Stimulated activated CD8-positive, alpha-beta memory T cell treated with anti-CD3 and anti-CD28 coated beads, Interleukin-4, amount 100 ng/mL, for 24 hours (primary cell): Measurements from ENCODE around the gene KIFC1.
"Not testable (repeated sequence)": the region's sequence is repeated elsewhere in the genome, so short reads cannot be mapped to it uniquely, and the experiment has no call there.

Source experiments
- DNase-seq: peaks from one replicate; pipeline ENCODE4 v3.0.0-alpha.2; 2020; ENCODE audit warnings: low read depth

Gene KIFC1

GRCh38 chr6:33391278-33391921, at the start of gene KIFC1:
Gene KIFC1, plus strand, starts transcription at chr6:33391823. Its CDS starts 163 bp downstream, at chr6:33391986.
- peak; percentile 98 for DNase-seq

DNA sequence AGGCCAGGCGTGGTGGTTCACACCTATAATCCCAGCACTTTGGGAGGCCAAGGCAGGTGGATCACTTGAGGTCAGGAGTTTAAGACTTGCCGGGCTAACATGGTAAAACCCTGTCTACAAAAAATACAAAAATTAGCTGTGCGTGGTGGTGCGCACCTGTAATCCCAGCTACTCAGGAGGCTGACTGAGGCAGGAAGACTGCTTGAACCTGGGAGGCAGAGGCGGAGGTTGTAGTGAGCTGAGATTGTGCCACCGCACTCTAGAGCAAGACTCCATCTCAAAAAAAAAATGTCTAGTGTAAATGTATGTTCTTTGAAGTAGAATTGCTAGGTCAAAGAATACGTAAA, 48.0 kb upstream of the KIFC1 start:
- not testable (repeated sequence) for DNase-seq

DNA sequence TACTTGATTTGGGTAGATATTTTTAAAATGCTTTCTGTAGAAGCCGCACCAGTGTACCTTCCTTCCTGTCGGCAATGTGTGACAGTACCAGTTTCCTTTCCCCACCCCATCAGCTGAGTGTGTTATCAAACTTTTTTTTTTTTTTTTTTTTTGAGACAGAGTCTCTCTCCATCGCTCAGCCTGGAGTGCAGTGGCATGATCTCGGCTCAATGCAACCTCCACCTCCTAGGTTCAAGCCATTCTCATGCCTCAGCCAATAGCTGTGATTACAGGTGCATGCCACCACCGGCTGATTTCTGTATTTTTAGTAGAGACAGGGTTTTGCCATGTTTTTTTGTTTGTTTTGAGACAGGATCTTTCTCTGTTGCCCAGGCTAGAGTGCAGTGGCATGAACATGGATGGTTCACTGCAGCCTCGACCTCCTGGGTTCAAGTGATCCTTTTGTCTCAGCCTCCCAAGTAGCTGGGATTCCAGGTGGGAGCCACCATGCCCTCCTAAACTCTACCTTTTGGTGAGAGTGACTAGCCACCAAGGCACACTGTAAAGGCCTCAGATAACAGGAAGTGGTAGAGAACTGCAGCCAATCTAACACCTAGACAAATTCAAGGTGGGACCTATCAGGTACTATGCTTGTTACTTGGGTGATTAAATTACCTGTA, 47.5 kb upstream of the KIFC1 start:
- DNase-seq = no peak

DNA sequence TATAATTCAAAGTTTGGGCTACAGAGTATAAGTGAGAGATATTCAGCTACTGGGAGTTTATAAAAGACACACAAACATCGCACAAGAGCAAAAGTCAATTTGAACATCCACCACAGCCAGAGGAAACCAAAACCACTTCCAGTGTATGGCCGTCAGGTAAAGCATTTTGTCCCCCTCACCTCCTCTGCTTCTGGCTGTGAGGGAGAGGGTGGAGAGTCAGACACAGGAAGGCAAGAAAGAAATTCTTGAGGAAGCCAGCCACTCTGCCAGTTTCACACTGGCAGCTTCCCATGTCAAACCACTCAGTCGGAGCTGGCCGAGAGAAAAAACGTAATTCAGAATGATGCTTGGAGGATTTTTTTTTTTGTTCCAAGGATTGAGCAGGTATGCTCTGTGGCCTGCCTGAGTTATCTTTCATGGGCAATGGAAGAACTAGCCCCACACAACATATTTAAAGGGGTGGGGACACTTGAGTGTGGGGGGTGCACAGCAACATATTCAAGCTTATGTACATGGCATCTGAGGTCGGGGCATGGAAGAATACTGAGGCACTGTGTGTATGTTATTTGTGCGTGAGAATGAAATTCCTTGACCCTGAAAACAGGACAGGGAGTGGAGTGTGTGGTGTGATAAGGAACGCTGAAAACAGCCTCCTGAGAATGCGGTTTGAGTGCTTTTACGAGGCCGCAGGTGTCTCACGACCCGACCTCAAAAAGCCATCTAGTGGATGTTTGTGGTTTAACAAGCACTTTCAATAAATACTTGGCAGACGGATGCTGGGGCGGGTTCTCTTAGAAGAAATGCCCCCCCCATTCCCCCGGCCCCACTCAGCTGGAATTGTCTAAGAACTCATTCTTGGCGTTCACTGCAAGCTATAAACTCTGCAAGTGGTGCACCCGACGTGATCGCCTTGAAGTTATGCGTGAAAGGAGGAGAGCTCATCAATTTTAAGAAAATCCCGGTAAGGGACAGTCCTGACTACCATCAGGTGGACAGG, 46.6 kb upstream of the KIFC1 start:
- DNase-seq = peak; percentile 45

DNA sequence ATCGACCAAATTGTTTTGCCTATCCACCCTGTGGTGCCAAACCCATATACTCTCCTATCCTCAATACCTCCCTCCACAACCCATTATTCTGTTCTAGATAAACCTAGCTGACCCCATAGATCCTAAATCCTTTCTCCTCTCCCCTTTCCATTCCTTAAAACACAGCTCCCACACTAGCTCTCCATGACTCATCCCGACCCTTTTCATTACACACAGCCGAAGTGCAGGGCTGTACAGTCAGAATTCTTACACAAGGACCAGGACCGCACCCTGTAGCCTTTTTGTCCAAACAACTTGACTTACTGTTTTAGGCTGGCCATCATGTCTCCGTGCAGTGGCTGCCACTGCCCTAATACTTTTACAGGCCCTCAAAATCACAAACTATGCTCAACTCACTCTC, 44.7 kb upstream of the KIFC1 start:
- not testable (repeated sequence) for DNase-seq

DNA sequence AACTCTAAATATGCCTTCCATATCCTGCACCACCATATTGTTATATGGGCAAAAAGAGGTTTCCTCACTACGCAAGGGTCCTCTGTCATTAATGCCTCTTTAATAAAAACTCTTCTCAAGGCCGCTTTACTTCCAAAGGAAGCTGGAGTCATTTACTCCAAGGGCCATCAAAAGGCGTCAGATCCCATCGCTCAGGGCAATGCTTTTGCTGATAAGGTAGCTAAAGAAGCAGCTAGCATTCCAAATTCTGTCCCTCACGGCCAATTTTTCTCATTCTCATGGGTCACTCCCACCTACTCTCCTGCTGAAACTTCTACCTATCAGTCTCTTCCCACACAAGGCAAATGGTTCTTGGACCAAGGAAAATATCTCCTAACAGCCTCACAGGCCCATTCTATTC, 43.8 kb upstream of the KIFC1 start:
- no peak for DNase-seq

DNA sequence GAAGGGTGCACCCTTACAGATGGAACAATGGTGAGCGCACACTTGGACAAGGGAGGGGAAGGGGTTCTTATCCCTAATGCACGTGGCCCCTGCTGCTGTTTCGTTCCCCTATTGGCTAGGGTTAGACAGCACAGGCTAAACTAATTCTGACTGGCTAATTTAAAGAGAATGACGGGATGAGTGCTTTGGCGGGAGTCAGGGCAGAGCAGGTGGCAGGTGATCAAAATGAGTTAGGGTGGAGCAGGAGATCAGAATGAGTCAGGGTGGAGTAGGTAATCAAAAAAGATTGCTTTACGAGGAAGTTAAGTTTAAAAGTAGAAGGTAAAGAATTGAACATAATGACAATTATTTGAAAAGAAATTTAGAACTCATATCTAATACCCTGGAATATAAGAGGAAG, 35.8 kb upstream of the KIFC1 start:
- not testable (repeated sequence) for DNase-seq

DNA sequence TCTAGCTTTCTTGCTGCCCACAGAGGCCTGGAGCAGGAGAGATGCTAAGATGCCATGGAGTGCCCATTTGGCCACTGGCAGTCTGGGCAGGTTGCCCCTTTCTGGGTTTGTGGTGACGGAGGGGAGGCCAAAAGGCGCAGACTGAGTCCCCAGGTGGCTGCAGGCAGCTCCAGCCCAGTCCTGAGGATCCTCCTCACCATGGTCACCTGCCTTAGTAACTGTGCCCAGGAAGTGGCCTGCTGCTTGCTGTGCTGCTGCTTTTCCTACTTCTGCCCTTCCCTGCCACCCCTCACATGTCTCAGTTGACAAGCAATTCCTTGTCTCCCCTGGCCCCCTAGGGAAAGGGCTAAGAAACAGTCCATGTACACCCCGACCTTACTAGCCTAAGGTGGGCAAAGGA, 35.3 kb upstream of the KIFC1 start:
- DNase-seq = no peak

DNA sequence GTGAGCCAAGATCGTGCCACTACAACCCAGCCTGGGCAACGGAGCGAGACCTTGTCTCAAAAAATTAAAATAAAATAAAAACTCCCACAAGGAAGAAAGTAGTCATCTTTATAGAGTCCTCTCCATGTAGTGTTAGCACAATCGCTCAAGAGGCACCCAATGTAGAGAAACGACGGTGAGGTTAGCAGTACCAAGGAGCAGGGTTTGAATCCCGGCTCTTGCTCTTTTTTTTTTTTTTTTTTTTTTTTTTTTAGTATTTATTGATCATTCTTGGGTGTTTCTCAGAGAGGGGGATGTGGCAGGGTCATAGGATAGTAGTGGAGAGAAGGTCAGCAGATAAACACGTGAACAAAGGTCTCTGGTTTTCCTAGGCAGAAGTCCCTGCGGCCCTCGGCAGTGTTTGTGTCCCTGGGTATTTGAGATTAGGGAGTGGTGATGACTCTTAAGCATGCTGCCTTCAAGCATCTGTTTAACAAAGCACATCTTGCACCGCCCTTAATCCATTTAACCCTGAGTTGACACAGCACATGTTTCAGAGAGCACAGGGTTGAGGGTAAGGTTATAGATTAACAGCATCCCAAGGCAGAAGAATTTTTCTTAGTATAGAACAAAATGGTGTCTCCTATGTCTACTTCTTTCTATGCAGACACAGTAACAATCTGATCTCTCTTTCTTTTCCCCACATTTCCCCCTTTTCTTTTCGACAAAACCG, 34.3 kb upstream of the KIFC1 start:
- not testable (repeated sequence) for DNase-seq

- no peak for DNase-seq
Observed at GRCh38 chr6:33359331-33359730, 32.3 kb upstream of the KIFC1 start.

- not testable (repeated sequence) for DNase-seq
Observed at GRCh38 chr6:33363486-33363885, 28.1 kb upstream of the KIFC1 start.

- DNase-seq = not testable (repeated sequence)
Observed at GRCh38 chr6:33364475-33365205, 27.0 kb upstream of the KIFC1 start.

- DNase-seq = not testable (repeated sequence)
Observed at GRCh38 chr6:33365206-33365971, 26.2 kb upstream of the KIFC1 start.

- no peak for DNase-seq
Observed at GRCh38 chr6:33367009-33367714, 24.5 kb upstream of the KIFC1 start.

GRCh38 chr6:33367715-33368025, 24.0 kb upstream of the KIFC1 start:
- DNase-seq = not testable (repeated sequence)

- not testable (repeated sequence) for DNase-seq
Observed at GRCh38 chr6:33371901-33372300, 19.7 kb upstream of the KIFC1 start.

DNA sequence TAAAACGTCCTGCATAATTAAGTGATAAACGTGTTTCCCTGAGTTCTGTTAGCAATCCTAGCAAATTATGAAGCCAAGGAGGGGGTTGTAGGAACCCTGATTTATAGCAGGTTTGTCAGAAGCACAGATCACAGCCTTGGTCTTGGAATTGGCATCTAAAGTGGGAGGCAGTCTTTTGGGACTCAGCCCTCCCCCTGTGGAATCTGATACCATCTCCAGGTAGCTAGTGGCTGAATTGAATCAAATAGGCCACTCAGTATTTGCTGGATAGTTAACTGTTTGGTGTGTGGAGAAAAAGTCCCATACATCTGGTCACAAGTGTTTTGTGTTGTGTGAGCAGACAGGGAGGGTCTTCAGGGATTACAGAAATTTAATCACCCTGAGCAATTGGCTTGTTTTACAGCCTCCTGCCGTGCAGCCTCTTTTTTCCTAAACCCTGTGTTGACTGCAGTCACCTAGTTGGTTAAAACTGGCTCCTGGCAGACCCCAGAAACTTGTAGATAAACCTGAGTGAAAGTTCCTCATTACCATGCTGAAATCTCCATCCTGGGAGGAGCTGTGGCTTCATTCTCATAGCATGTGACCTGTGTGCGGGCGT, 19.0 kb upstream of the KIFC1 start:
- DNase-seq = no peak

DNA sequence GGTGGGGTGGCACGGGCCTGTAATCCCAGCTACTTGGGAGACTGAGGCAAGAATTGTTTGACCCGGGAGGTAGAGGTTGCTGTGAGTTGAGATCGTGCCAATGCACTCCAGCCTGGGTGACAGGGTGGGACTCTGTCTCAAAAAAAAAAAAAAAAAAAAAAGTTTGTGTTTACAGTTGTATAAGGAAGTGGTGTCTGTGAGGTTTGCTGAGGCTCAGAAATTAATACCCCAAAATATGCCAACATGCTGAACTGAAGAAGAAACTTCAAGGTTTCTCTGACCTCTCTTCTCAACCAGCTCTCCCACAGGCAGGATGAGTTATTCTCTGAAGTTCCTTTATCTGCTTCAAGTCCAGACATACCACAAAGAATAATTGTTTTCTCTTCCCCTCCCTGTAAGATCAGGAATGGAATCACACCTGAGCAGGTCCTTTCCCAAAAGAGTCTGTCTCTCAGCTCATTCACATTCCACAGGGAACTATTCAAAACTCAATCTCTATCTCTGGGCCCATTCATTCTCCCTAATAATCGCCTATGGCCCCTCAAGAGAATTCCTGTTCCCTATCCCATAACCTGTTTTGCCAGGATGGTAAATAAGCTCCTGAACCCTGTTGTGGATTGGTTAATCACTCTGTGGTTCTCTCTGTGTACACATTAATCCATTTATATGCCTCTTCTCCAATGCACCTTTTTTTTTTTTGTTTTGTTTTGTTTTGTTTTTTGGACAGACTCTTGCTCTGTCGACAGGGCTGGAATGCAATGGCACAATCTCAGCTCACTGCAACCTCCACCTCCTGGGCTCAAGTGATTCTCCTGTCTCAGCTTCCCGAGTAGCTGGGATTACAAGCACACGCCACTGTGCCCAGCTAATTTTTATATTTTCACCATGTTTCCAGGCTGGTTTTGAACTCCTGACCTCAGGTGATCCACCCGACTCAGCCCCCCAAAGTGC, 17.4 kb upstream of the KIFC1 start:
- DNase-seq = no peak
